Osteocyte (in vitro differentiated cells): Measurements from ENCODE around the gene VASH2. TPM values are rescaled to one million over a fixed set of nuclear protein-coding genes. Genes with fewer than 3 reads are reported as not detected.

ENCODE experiments used
- DNase-seq: peaks from one replicate; pipeline ENCODE4 v3.0.0; 2021; ENCODE audit warnings: mixed read lengths; ENCODE audit not compliant: unreplicated experiment; ENCODE audit errors: extremely low spot score
- H3K27ac Mint-ChIP-seq: one replicate; pipeline ENCODE4 v1.8.0; 2021; ENCODE audit warnings: mild to moderate bottlenecking, mixed read lengths; ENCODE audit not compliant: unreplicated experiment
- H3K27me3 Mint-ChIP-seq: one replicate; pipeline ENCODE4 v1.8.0; 2021; ENCODE audit warnings: mixed read lengths; ENCODE audit not compliant: unreplicated experiment
- H3K36me3 Mint-ChIP-seq: one replicate; pipeline ENCODE4 v1.8.0; 2021; ENCODE audit warnings: mixed read lengths; ENCODE audit not compliant: unreplicated experiment
- H3K4me1 Mint-ChIP-seq: one replicate; pipeline ENCODE4 v1.8.0; 2021; ENCODE audit warnings: mixed read lengths; ENCODE audit not compliant: unreplicated experiment
- H3K4me3 Mint-ChIP-seq: one replicate; pipeline ENCODE4 v1.8.0; 2021; ENCODE audit warnings: mild to moderate bottlenecking, moderate library complexity, mixed read lengths; ENCODE audit not compliant: unreplicated experiment
- H3K9me3 Mint-ChIP-seq: one replicate; pipeline ENCODE4 v1.8.0; 2021; ENCODE audit warnings: mixed read lengths; ENCODE audit not compliant: unreplicated experiment
- total RNA-seq: library from RNA; stranded (reverse); gene quantifications from 2 replicates; pipeline ENCODE4 v1.2.1, GENCODE V29; 2021
- TF ChIP-seq, protein P1 (sequence below): fragments of 200-600 bp; sonication (generic); IDR thresholded peaks from 2 replicates; pipeline ENCODE4 v1.5.0; 2021; ENCODE audit warnings: antibody characterized with exemption, mild to moderate bottlenecking, moderate library complexity

The VASH2 gene
- total RNA-seq, 1 donor from 2014 or later = 3.3 TPM

- Mint-ChIP-seq H3K36me3 (no peaks in the 10 kb centered on the region), H3K27me3 (no peaks in the 10 kb centered on the region), H3K9me3 (no peaks in the 10 kb centered on the region), H3K4me3 (no peak overlapping the region), H3K4me1 (peaks cover 4% of the 10 kb centered on the region), H3K27ac (no peak overlapping the region)
- TF ChIP-seq, protein P1, sequence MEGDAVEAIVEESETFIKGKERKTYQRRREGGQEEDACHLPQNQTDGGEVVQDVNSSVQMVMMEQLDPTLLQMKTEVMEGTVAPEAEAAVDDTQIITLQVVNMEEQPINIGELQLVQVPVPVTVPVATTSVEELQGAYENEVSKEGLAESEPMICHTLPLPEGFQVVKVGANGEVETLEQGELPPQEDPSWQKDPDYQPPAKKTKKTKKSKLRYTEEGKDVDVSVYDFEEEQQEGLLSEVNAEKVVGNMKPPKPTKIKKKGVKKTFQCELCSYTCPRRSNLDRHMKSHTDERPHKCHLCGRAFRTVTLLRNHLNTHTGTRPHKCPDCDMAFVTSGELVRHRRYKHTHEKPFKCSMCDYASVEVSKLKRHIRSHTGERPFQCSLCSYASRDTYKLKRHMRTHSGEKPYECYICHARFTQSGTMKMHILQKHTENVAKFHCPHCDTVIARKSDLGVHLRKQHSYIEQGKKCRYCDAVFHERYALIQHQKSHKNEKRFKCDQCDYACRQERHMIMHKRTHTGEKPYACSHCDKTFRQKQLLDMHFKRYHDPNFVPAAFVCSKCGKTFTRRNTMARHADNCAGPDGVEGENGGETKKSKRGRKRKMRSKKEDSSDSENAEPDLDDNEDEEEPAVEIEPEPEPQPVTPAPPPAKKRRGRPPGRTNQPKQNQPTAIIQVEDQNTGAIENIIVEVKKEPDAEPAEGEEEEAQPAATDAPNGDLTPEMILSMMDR = no peak
- peak; percentile 70 for DNase-seq
Measured at GRCh38 chr1:212980123-212980785, 29.9 kb downstream of the VASH2 start.

DNA sequence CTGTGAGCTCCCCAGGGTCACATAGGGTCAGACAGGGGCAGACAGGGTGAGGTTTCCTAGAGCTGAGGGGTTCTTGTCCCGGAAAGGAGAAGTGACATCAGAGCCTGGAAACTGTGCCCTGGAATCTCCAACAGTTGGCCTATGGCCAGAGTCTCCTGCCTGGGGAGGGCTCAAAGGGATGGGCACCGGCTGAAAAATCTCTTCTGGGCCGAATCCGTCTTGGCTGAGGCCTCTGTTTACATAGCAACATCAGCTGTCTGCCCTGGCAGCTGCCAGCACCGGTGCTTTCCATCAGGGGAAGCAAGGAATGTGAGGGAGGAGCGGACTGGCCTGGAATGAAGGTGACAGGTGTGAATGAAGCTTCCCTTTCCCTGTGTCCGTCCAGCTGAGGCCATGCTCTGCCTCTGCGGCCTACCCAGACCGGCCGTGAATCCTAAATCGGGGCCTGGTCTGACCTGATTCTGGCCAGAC, 30.7 kb downstream of the VASH2 start:
- Mint-ChIP-seq H3K4me3 (no peak overlapping the region), H3K27me3 (no peaks in the 10 kb centered on the region)

DNA sequence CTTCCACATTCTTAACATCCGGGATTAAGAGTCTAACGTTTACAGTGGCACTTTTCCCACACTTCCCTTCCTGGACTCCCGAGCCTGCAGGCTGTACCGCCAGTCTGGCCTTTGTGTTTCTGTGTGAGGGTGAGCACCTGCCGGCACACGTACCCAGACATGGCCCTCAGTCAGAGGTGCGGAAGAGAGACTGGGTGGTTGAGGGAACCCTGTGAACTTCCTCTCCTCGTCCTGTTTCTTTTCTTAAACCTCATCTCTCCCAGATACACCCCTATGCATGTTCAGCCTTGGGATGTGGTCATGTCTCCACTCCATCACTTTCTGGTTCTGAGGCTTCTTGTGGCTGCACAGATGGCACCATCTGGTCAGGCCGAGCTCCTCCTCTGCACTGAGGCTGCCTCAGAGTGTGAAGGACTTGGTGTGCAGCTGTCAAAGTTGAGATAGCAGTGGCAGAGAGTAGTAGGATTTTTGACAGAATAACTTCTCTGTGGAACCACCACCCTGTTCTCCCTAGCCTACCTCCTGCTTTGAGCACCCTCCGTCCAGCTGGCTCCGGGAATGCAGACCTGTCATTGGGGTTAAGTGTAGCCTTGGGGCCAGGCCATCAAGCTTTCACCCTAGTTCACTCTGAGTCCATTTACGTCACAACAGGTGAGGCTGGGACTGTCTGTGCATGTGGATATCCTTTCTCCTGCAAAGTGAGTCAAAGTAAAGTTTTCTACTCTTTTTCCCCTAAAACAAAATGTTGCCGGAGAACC, 31.4 kb downstream of the VASH2 start:
- Mint-ChIP-seq H3K9me3 (no peaks in the 10 kb centered on the region), H3K36me3 (no peaks in the 10 kb centered on the region), H3K27ac (no peak overlapping the region), H3K27me3 (no peaks in the 10 kb centered on the region), H3K4me1 (peaks cover 4% of the 10 kb centered on the region), H3K4me3 (no peak overlapping the region)
- TF ChIP-seq, protein P1 = no peak
- DNase-seq = no peak

More for the DNA sequence above, 30.7 kb downstream of the VASH2 start:
- H3K27ac Mint-ChIP-seq = no peak overlapping the region
- DNase-seq = no peak
- no peaks in the 10 kb centered on the region for H3K36me3 Mint-ChIP-seq
- no peaks in the 10 kb centered on the region for H3K9me3 Mint-ChIP-seq
- TF ChIP-seq, protein P1 = no peak
- H3K4me1 Mint-ChIP-seq = peaks cover 4% of the 10 kb centered on the region

GRCh38 chr1:212982430-212983152, 32.2 kb downstream of the VASH2 start:
- Mint-ChIP-seq H3K4me1 (peaks cover 4% of the 10 kb centered on the region), H3K36me3 (no peaks in the 10 kb centered on the region), H3K27me3 (no peaks in the 10 kb centered on the region), H3K4me3 (no peak overlapping the region), H3K27ac (no peak overlapping the region), H3K9me3 (no peaks in the 10 kb centered on the region)
- TF ChIP-seq, protein P1 = no peak
- no peak for DNase-seq

GRCh38 chr1:212983482-212983881, 33.1 kb downstream of the VASH2 start:
- TF ChIP-seq, protein P1 = no peak
- Mint-ChIP-seq H3K27ac (no peak overlapping the region), H3K4me1 (peaks cover 4% of the 10 kb centered on the region), H3K4me3 (no peak overlapping the region), H3K27me3 (no peaks in the 10 kb centered on the region), H3K36me3 (no peaks in the 10 kb centered on the region), H3K9me3 (no peaks in the 10 kb centered on the region)
- no peak for DNase-seq
